ENCODE measurements around the gene EPS8L2. TPM values are rescaled to one million over a fixed set of nuclear protein-coding genes. Genes with fewer than 3 reads are reported as not detected.
"Not testable (repeated sequence)": the region's sequence is repeated elsewhere in the genome, so short reads cannot be mapped to it uniquely, and the experiment has no call there.

Gene EPS8L2
- total and polyA plus RNA-seq, 4 donors: 24.4 to 138 (median 62.7) TPM

- Histone ChIP-seq H3K27me3 (ENCODE audit: control insufficient read depth in 4 of 4, insufficient read depth in 4 of 4, low read length in 3 of 4) (no peaks in the 10 kb centered on the region), H3K36me3 (ENCODE audit: control insufficient read depth in 4 of 4, insufficient read depth in 3 of 4, low read depth in 1 of 4, low read length in 3 of 4) (peaks cover 0 to 3% (median 1%) of the 10 kb centered on the region in 4 donors), H3K9ac (ENCODE audit: low read depth in 1 of 2, low read length in 2 of 2) (no peak overlapping the region), H3K4me1 (ENCODE audit: control insufficient read depth in 4 of 4, insufficient read depth in 4 of 4, low read length in 3 of 4) (peaks cover 0 to 6% (median 2%) of the 10 kb centered on the region in 4 donors), H3K27ac (ENCODE audit: low read depth in 1 of 2, low read length in 2 of 2) (no peak overlapping the region), H3K4me3 (ENCODE audit: low read depth in 1 of 3, low read length in 3 of 3) (no peak overlapping the region), H3K9me3 (ENCODE audit: control insufficient read depth in 4 of 4, low read length in 3 of 4) (no peaks in the 10 kb centered on the region)
- TF ChIP-seq, protein P1, sequence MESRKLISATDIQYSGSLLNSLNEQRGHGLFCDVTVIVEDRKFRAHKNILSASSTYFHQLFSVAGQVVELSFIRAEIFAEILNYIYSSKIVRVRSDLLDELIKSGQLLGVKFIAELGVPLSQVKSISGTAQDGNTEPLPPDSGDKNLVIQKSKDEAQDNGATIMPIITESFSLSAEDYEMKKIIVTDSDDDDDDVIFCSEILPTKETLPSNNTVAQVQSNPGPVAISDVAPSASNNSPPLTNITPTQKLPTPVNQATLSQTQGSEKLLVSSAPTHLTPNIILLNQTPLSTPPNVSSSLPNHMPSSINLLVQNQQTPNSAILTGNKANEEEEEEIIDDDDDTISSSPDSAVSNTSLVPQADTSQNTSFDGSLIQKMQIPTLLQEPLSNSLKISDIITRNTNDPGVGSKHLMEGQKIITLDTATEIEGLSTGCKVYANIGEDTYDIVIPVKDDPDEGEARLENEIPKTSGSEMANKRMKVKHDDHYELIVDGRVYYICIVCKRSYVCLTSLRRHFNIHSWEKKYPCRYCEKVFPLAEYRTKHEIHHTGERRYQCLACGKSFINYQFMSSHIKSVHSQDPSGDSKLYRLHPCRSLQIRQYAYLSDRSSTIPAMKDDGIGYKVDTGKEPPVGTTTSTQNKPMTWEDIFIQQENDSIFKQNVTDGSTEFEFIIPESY (IDR thresholded peaks at IDR 0.05): no peak
- TF ChIP-seq, protein P2, sequence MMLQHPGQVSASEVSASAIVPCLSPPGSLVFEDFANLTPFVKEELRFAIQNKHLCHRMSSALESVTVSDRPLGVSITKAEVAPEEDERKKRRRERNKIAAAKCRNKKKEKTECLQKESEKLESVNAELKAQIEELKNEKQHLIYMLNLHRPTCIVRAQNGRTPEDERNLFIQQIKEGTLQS (IDR thresholded peaks at IDR 0.05): no peak
- TF ChIP-seq HNF4G (IDR thresholded peaks at IDR 0.05): no peak
- TF ChIP-seq TAF1 (conservative IDR thresholded peaks at IDR 0.05): no peak
- TF ChIP-seq CTCF (IDR thresholded peaks at IDR 0.05; ENCODE audit: low read depth, low read length, missing input control): no peak
- TF ChIP-seq GABPA (IDR thresholded peaks at IDR 0.05 in 1 of 2, conservative IDR thresholded peaks at IDR 0.05 in 1 of 2): no peak
- no peak for TF ChIP-seq EGR1 (IDR thresholded peaks at IDR 0.05; ENCODE audit: low read depth in 2 of 2)
- TF ChIP-seq NR2F2 (IDR thresholded peaks at IDR 0.05): no peak
- TF ChIP-seq SP1 (IDR thresholded peaks at IDR 0.05): no peak
- DNase-seq (ENCODE audit: low spot score): no peak
- WGBS: 42% methylated on average over 17 of the region's 17 CpGs
Observed at GRCh38 chr11:729492-730074, 23.6 kb downstream of the EPS8L2 start.

- H3K4me3 ChIP-seq (ENCODE audit: low read depth in 1 of 3, low read length in 3 of 3): no peak overlapping the region
- TF ChIP-seq RAD21 (IDR thresholded peaks at IDR 0.05): no peak
- no peak for TF ChIP-seq HNF4G (IDR thresholded peaks at IDR 0.05)
- no peak for TF ChIP-seq FOXA2 (IDR thresholded peaks at IDR 0.05)
- no peak for TF ChIP-seq YY1 (IDR thresholded peaks at IDR 0.05)
- TF ChIP-seq RXRA (IDR thresholded peaks at IDR 0.05): no peak
- TF ChIP-seq MAX (IDR thresholded peaks at IDR 0.05): no peak
- no peak for TF ChIP-seq TAF1 (conservative IDR thresholded peaks at IDR 0.05)
- TF ChIP-seq, protein P2 (IDR thresholded peaks at IDR 0.05): no peak
- no peaks in the 10 kb centered on the region for H3K36me3 ChIP-seq (ENCODE audit: control insufficient read depth in 4 of 4, insufficient read depth in 3 of 4, low read depth in 1 of 4, low read length in 3 of 4)
- H3K4me1 ChIP-seq (ENCODE audit: control insufficient read depth in 4 of 4, insufficient read depth in 4 of 4, low read length in 3 of 4): peaks cover 0 to 4% (median under 1%) of the 10 kb centered on the region in 4 donors
- no peaks in the 10 kb centered on the region for H3K9me3 ChIP-seq (ENCODE audit: control insufficient read depth in 4 of 4, low read length in 3 of 4)
- no peak overlapping the region for H3K9ac ChIP-seq (ENCODE audit: low read depth in 1 of 2, low read length in 2 of 2)
- 84% methylated on average over 20 of the region's 20 CpGs for WGBS
- H3K27me3 ChIP-seq (ENCODE audit: control insufficient read depth in 4 of 4, insufficient read depth in 4 of 4, low read length in 3 of 4): no peaks in the 10 kb centered on the region
- DNase-seq (ENCODE audit: low spot score): no peak
- H3K27ac ChIP-seq (ENCODE audit: low read depth in 1 of 2, low read length in 2 of 2): no peak overlapping the region
Observed at GRCh38 chr11:733072-733471, 27.0 kb downstream of the EPS8L2 start.

DNA sequence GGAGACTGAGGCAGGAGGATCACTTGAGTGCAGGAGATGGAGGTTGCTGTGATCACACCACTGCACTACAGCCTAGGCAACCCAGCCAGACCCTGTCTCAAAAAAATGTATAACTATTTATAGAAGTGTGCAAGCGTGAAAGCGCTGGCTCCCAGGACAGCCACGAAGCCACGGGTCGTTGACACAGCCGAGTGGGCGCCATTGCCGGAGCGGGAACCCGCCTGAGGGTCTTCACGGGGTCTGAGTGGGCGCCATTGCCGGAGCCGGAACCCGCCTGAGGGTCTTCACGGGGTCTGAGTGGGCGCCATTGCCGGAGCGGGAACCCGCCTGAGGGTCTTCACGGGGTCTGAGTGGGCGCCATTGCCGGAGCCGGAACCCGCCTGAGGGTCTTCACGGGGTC lies 28.5 kb downstream of the EPS8L2 start:
- DNase-seq (ENCODE audit: low spot score): not testable (repeated sequence)
- WGBS: 97% methylated on average over 26 of the region's 26 CpGs

More for the DNA sequence above, 28.5 kb downstream of the EPS8L2 start:
- H3K4me1 ChIP-seq (ENCODE audit: control insufficient read depth in 4 of 4, insufficient read depth in 4 of 4, low read length in 3 of 4); H3K36me3 ChIP-seq (ENCODE audit: control insufficient read depth in 4 of 4, insufficient read depth in 3 of 4, low read depth in 1 of 4, low read length in 3 of 4); H3K9me3 ChIP-seq (ENCODE audit: control insufficient read depth in 4 of 4, low read length in 3 of 4); H3K4me3 ChIP-seq (ENCODE audit: low read depth in 1 of 3, low read length in 3 of 3); H3K9ac ChIP-seq (ENCODE audit: low read depth in 1 of 2, low read length in 2 of 2); H3K27ac ChIP-seq (ENCODE audit: low read depth in 1 of 2, low read length in 2 of 2); H3K27me3 ChIP-seq (ENCODE audit: control insufficient read depth in 4 of 4, insufficient read depth in 4 of 4, low read length in 3 of 4): not testable (repeated sequence)
